Measurements from ENCODE around the gene DGKI. TPM values are rescaled to one million over a fixed set of nuclear protein-coding genes. Genes with fewer than 3 reads are reported as not detected.

The DGKI gene
- polyA plus RNA-seq, 4 donors = 0.35 to 0.54 TPM; not detected in 2

- DNase-seq (no peak), FAIRE-seq (no peak)
- Histone ChIP-seq H3K36me3 (ENCODE audit: control insufficient read depth in 3 of 3, insufficient read depth in 2 of 3, low read depth in 1 of 3, low read length in 3 of 3) (no peaks in the 10 kb centered on the region), H3K4me1 (ENCODE audit: control insufficient read depth in 3 of 3, insufficient read depth in 2 of 3, low read depth in 1 of 3, low read length in 2 of 3) (no peaks in the 10 kb centered on the region), H3K27me3 (ENCODE audit: control insufficient read depth in 3 of 3, insufficient read depth in 3 of 3, low read length in 3 of 3) (peaks cover 0 to 2% (median 0%) of the 10 kb centered on the region in 3 donors), H3K4me3 (ENCODE audit: low read depth in 1 of 3, low read length in 3 of 3) (no peak overlapping the region), H3K27ac (ENCODE audit: low read depth in 1 of 3, low read length in 2 of 3) (no peak overlapping the region), H3K9me3 (ENCODE audit: control insufficient read depth in 2 of 2, insufficient read depth in 1 of 2, low read depth in 1 of 2, low read length in 1 of 2) (no peaks in the 10 kb centered on the region)
- WGBS, 3 donors = 89% methylated on average over 1 of the region's 1 CpG
Measured at GRCh38 chr7:137696988-137697387, 149.8 kb downstream of the DGKI start.

GRCh38 chr7:137696376-137696775 is 150.4 kb downstream of the DGKI start:
- Histone ChIP-seq H3K27ac (ENCODE audit: low read depth in 1 of 3, low read length in 2 of 3) (no peak overlapping the region), H3K36me3 (ENCODE audit: control insufficient read depth in 3 of 3, insufficient read depth in 2 of 3, low read depth in 1 of 3, low read length in 3 of 3) (no peaks in the 10 kb centered on the region), H3K9me3 (ENCODE audit: control insufficient read depth in 2 of 2, insufficient read depth in 1 of 2, low read depth in 1 of 2, low read length in 1 of 2) (no peaks in the 10 kb centered on the region), H3K4me1 (ENCODE audit: control insufficient read depth in 3 of 3, insufficient read depth in 2 of 3, low read depth in 1 of 3, low read length in 2 of 3) (no peaks in the 10 kb centered on the region), H3K4me3 (ENCODE audit: low read depth in 1 of 3, low read length in 3 of 3) (no peak overlapping the region), H3K27me3 (ENCODE audit: control insufficient read depth in 3 of 3, insufficient read depth in 3 of 3, low read length in 3 of 3) (peaks cover 0 to 2% (median 0%) of the 10 kb centered on the region in 3 donors)
- FAIRE-seq (no peak), DNase-seq (no peak)
- WGBS, 3 donors = 77 to 85% (median 78%) methylated on average over 2 of the region's 2 CpGs

- no peaks in the 10 kb centered on the region for H3K4me1 ChIP-seq (ENCODE audit: control insufficient read depth in 3 of 3, insufficient read depth in 2 of 3, low read depth in 1 of 3, low read length in 2 of 3)
- no peak overlapping the region for H3K27ac ChIP-seq (ENCODE audit: low read depth in 1 of 3, low read length in 2 of 3)
- no peak for DNase-seq
- H3K27me3 ChIP-seq (ENCODE audit: control insufficient read depth in 3 of 3, insufficient read depth in 3 of 3, low read length in 3 of 3) = peaks cover 0 to 2% (median 0%) of the 10 kb centered on the region in 3 donors
- no peaks in the 10 kb centered on the region for H3K36me3 ChIP-seq (ENCODE audit: control insufficient read depth in 3 of 3, insufficient read depth in 2 of 3, low read depth in 1 of 3, low read length in 3 of 3)
- H3K9me3 ChIP-seq (ENCODE audit: control insufficient read depth in 2 of 2, insufficient read depth in 1 of 2, low read depth in 1 of 2, low read length in 1 of 2) = no peaks in the 10 kb centered on the region
- WGBS, 3 donors = 15 to 51% (median 33%) methylated on average over 7 of the region's 7 CpGs
- H3K4me3 ChIP-seq (ENCODE audit: low read depth in 1 of 3, low read length in 3 of 3) = no peak overlapping the region
- FAIRE-seq = no peak
Measured at GRCh38 chr7:137695942-137696341, 150.8 kb downstream of the DGKI start.

- no peaks in the 10 kb centered on the region for H3K9me3 ChIP-seq (ENCODE audit: control insufficient read depth in 2 of 2, insufficient read depth in 1 of 2, low read depth in 1 of 2, low read length in 1 of 2)
- DNase-seq (no peak), FAIRE-seq (no peak)
- WGBS, 3 donors = 53 to 80% (median 55%) methylated on average over 3 of the region's 3 CpGs
- H3K27ac ChIP-seq (ENCODE audit: low read depth in 1 of 3, low read length in 2 of 3) = no peak overlapping the region
- H3K36me3 ChIP-seq (ENCODE audit: control insufficient read depth in 3 of 3, insufficient read depth in 2 of 3, low read depth in 1 of 3, low read length in 3 of 3) = no peaks in the 10 kb centered on the region
- H3K4me3 ChIP-seq (ENCODE audit: low read depth in 1 of 3, low read length in 3 of 3) = no peak overlapping the region
- H3K4me1 ChIP-seq (ENCODE audit: control insufficient read depth in 3 of 3, insufficient read depth in 2 of 3, low read depth in 1 of 3, low read length in 2 of 3) = no peaks in the 10 kb centered on the region
- H3K27me3 ChIP-seq (ENCODE audit: control insufficient read depth in 3 of 3, insufficient read depth in 3 of 3, low read length in 3 of 3) = peaks cover 0 to 2% (median 0%) of the 10 kb centered on the region in 3 donors
Measured at GRCh38 chr7:137695494-137695893, 151.3 kb downstream of the DGKI start.

- Histone ChIP-seq H3K36me3 (ENCODE audit: control insufficient read depth in 3 of 3, insufficient read depth in 2 of 3, low read depth in 1 of 3, low read length in 3 of 3) (no peaks in the 10 kb centered on the region), H3K4me1 (ENCODE audit: control insufficient read depth in 3 of 3, insufficient read depth in 2 of 3, low read depth in 1 of 3, low read length in 2 of 3) (no peaks in the 10 kb centered on the region), H3K9me3 (ENCODE audit: control insufficient read depth in 2 of 2, insufficient read depth in 1 of 2, low read depth in 1 of 2, low read length in 1 of 2) (no peaks in the 10 kb centered on the region), H3K27ac (ENCODE audit: low read depth in 1 of 3, low read length in 2 of 3) (no peak overlapping the region), H3K4me3 (ENCODE audit: low read depth in 1 of 3, low read length in 3 of 3) (no peak overlapping the region), H3K27me3 (ENCODE audit: control insufficient read depth in 3 of 3, insufficient read depth in 3 of 3, low read length in 3 of 3) (peaks cover 0 to 2% (median 0%) of the 10 kb centered on the region in 3 donors)
- DNase-seq (no peak), FAIRE-seq (no peak)
- 63 to 64% (median 63%) methylated on average over 2 of the region's 2 CpGs for whole genome bisulfite sequencing, 3 donors
Measured at GRCh38 chr7:137694405-137694804, 152.4 kb downstream of the DGKI start.

- no peaks in the 10 kb centered on the region for H3K4me1 ChIP-seq (ENCODE audit: control insufficient read depth in 3 of 3, insufficient read depth in 2 of 3, low read depth in 1 of 3, low read length in 2 of 3)
- H3K9me3 ChIP-seq (ENCODE audit: control insufficient read depth in 2 of 2, insufficient read depth in 1 of 2, low read depth in 1 of 2, low read length in 1 of 2) = no peaks in the 10 kb centered on the region
- H3K4me3 ChIP-seq (ENCODE audit: low read depth in 1 of 3, low read length in 3 of 3) = no peak overlapping the region
- H3K36me3 ChIP-seq (ENCODE audit: control insufficient read depth in 3 of 3, insufficient read depth in 2 of 3, low read depth in 1 of 3, low read length in 3 of 3) = no peaks in the 10 kb centered on the region
- 62 to 78% (median 62%) methylated on average over 4 of the region's 4 CpGs for WGBS, 3 donors
- DNase-seq (no peak), FAIRE-seq (no peak)
- H3K27ac ChIP-seq (ENCODE audit: low read depth in 1 of 3, low read length in 2 of 3) = no peak overlapping the region
- H3K27me3 ChIP-seq (ENCODE audit: control insufficient read depth in 3 of 3, insufficient read depth in 3 of 3, low read length in 3 of 3) = peaks cover 0 to 2% (median 0%) of the 10 kb centered on the region in 3 donors
Measured at GRCh38 chr7:137692399-137692798, 154.4 kb downstream of the DGKI start.

GRCh38 chr7:137691566-137691965 is 155.2 kb downstream of the DGKI start:
- 70 to 85% (median 80%) methylated on average over 3 of the region's 3 CpGs for WGBS, 3 donors
- peaks cover 0 to 2% (median 0%) of the 10 kb centered on the region in 3 donors for H3K27me3 ChIP-seq (ENCODE audit: control insufficient read depth in 3 of 3, insufficient read depth in 3 of 3, low read length in 3 of 3)
- no peak overlapping the region for H3K27ac ChIP-seq (ENCODE audit: low read depth in 1 of 3, low read length in 2 of 3)
- H3K4me1 ChIP-seq (ENCODE audit: control insufficient read depth in 3 of 3, insufficient read depth in 2 of 3, low read depth in 1 of 3, low read length in 2 of 3) = no peaks in the 10 kb centered on the region
- H3K4me3 ChIP-seq (ENCODE audit: low read depth in 1 of 3, low read length in 3 of 3) = no peak overlapping the region
- no peaks in the 10 kb centered on the region for H3K9me3 ChIP-seq (ENCODE audit: control insufficient read depth in 2 of 2, insufficient read depth in 1 of 2, low read depth in 1 of 2, low read length in 1 of 2)
- FAIRE-seq (no peak), DNase-seq (no peak)
- H3K36me3 ChIP-seq (ENCODE audit: control insufficient read depth in 3 of 3, insufficient read depth in 2 of 3, low read depth in 1 of 3, low read length in 3 of 3) = no peaks in the 10 kb centered on the region

- no peaks in the 10 kb centered on the region for H3K27me3 ChIP-seq (ENCODE audit: control insufficient read depth in 3 of 3, insufficient read depth in 3 of 3, low read length in 3 of 3)
- FAIRE-seq (no peak), DNase-seq (no peak)
- H3K9me3 ChIP-seq (ENCODE audit: control insufficient read depth in 2 of 2, insufficient read depth in 1 of 2, low read depth in 1 of 2, low read length in 1 of 2) = no peaks in the 10 kb centered on the region
- WGBS, 3 donors = 43 to 75% (median 58%) methylated on average over 4 of the region's 4 CpGs
- no peak overlapping the region for H3K4me3 ChIP-seq (ENCODE audit: low read depth in 1 of 3, low read length in 3 of 3)
- no peaks in the 10 kb centered on the region for H3K4me1 ChIP-seq (ENCODE audit: control insufficient read depth in 3 of 3, insufficient read depth in 2 of 3, low read depth in 1 of 3, low read length in 2 of 3)
- H3K27ac ChIP-seq (ENCODE audit: low read depth in 1 of 3, low read length in 2 of 3) = no peak overlapping the region
- H3K36me3 ChIP-seq (ENCODE audit: control insufficient read depth in 3 of 3, insufficient read depth in 2 of 3, low read depth in 1 of 3, low read length in 3 of 3) = no peaks in the 10 kb centered on the region
Measured at GRCh38 chr7:137690635-137691034, 156.1 kb downstream of the DGKI start.

- FAIRE-seq (no peak), DNase-seq (no peak)
- no peaks in the 10 kb centered on the region for H3K36me3 ChIP-seq (ENCODE audit: control insufficient read depth in 3 of 3, insufficient read depth in 2 of 3, low read depth in 1 of 3, low read length in 3 of 3)
- H3K4me3 ChIP-seq (ENCODE audit: low read depth in 1 of 3, low read length in 3 of 3) = no peak overlapping the region
- H3K9me3 ChIP-seq (ENCODE audit: control insufficient read depth in 2 of 2, insufficient read depth in 1 of 2, low read depth in 1 of 2, low read length in 1 of 2) = no peaks in the 10 kb centered on the region
- H3K4me1 ChIP-seq (ENCODE audit: control insufficient read depth in 3 of 3, insufficient read depth in 2 of 3, low read depth in 1 of 3, low read length in 2 of 3) = no peaks in the 10 kb centered on the region
- 49 to 62% (median 49%) methylated on average over 2 of the region's 2 CpGs for WGBS, 3 donors
- no peak overlapping the region for H3K27ac ChIP-seq (ENCODE audit: low read depth in 1 of 3, low read length in 2 of 3)
- peaks cover 0 to 2% (median 0%) of the 10 kb centered on the region in 3 donors for H3K27me3 ChIP-seq (ENCODE audit: control insufficient read depth in 3 of 3, insufficient read depth in 3 of 3, low read length in 3 of 3)
Measured at GRCh38 chr7:137689761-137690160, 157.0 kb downstream of the DGKI start.
